HG03432 (cell line): Measurements from ENCODE around the gene SLC22A7.
"Not testable (repeated sequence)": the region's sequence is repeated elsewhere in the genome, so short reads cannot be mapped to it uniquely, and the experiment has no call there.

Source experiments
- ATAC-seq: cut with Tn5 transposase; IDR thresholded peaks from one replicate; pipeline ENCODE4 v1.9.1; 2021; ENCODE audit warnings: mild to moderate bottlenecking, moderate library complexity; ENCODE audit not compliant: unreplicated experiment

Gene SLC22A7

GRCh38 chr6:43334466-43335095, 36.5 kb downstream of the SLC22A7 start:
- no peak for ATAC-seq

- no peak for ATAC-seq
These were observed 37.4 kb downstream of the SLC22A7 start for GRCh38 chr6:43335469-43335868.

- no peak for ATAC-seq
These were observed 38.3 kb downstream of the SLC22A7 start for GRCh38 chr6:43336382-43336781.

- peak; percentile 54 for ATAC-seq
These were observed 40.2 kb downstream of the SLC22A7 start for GRCh38 chr6:43338243-43338642.

- peak; percentile 85 for ATAC-seq
These were observed 41.1 kb downstream of the SLC22A7 start for GRCh38 chr6:43339168-43339567.

- not testable (repeated sequence) for ATAC-seq
These were observed 48.2 kb downstream of the SLC22A7 start for GRCh38 chr6:43346243-43346642.

GRCh38 chr6:43347021-43347420, 49.0 kb downstream of the SLC22A7 start:
- no peak for ATAC-seq

- no peak for ATAC-seq
These were observed 49.4 kb downstream of the SLC22A7 start for GRCh38 chr6:43347444-43347843.

- not testable (repeated sequence) for ATAC-seq
These were observed 53.9 kb downstream of the SLC22A7 start for GRCh38 chr6:43351951-43352350.
